A673 (cell line): Measurements from ENCODE around the gene ATP2B3.

Experiments used
- EZH2 ChIP-seq: fragments of 200-600 bp; sonication (generic); IDR thresholded peaks from 2 replicates; pipeline ENCODE4 v1.6.1; 2017; ENCODE audit warnings: borderline replicate concordance, low read depth, mild to moderate bottlenecking, mixed read lengths, antibody characterized with exemption, low read length; ENCODE audit not compliant: poor library complexity, severe bottlenecking
- TF ChIP-seq, protein P1 (sequence below): fragments of 300-800, 200-600 bp; sonication (generic); conservative IDR thresholded peaks from 2 replicates; pipeline ENCODE4 v1.5.1; 2017; ENCODE audit warnings: low read depth, mild to moderate bottlenecking, antibody characterized with exemption, low read length, moderate library complexity, mixed read lengths

DNA sequence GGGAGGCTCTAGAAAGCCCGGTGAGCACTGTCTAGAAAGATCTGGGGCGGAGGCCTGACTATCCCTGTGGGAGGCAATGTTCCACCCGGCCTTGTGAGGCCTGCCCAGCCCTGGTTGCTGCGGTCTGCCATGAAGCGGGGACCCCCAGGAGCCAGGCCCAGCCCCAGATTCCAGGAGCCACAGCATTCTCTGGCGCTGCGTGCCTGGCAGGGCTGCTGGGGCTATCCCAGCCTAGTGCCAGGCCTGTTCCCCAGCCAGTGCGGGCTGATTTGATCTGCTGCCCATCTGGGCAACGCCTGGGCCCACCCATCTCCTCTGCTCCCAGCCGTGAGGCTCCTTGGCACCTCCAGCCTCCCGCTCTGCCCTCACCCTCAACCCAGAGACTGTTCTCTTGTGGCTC lies 19.6 kb downstream of the ATP2B3 start:
- TF ChIP-seq, protein P1, sequence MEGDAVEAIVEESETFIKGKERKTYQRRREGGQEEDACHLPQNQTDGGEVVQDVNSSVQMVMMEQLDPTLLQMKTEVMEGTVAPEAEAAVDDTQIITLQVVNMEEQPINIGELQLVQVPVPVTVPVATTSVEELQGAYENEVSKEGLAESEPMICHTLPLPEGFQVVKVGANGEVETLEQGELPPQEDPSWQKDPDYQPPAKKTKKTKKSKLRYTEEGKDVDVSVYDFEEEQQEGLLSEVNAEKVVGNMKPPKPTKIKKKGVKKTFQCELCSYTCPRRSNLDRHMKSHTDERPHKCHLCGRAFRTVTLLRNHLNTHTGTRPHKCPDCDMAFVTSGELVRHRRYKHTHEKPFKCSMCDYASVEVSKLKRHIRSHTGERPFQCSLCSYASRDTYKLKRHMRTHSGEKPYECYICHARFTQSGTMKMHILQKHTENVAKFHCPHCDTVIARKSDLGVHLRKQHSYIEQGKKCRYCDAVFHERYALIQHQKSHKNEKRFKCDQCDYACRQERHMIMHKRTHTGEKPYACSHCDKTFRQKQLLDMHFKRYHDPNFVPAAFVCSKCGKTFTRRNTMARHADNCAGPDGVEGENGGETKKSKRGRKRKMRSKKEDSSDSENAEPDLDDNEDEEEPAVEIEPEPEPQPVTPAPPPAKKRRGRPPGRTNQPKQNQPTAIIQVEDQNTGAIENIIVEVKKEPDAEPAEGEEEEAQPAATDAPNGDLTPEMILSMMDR: no peak
- TF ChIP-seq EZH2: no peak
